A673 (cell line): ENCODE measurements around the gene CASKIN1. TPM values are rescaled to one million over a fixed set of nuclear protein-coding genes. Genes with fewer than 3 reads are reported as not detected.

ENCODE experiments used
- BruUV-seq: library from RNA; stranded (reverse); fragments of 400-500 nt; replicated peaks from 2 replicates; lab custom pipeline; 2021; lab: Mats Ljungman, UMichigan
- CTCF ChIA-PET: fragments of 300-600 bp; sonication (Branson Sonifier 250); formaldehyde crosslinking; loops from one replicate; lab custom pipeline; 2022; ENCODE audit warnings: antibody characterized with exemption; lab: Charles Lee
- POLR2A ChIA-PET: fragments of 300-600 bp; sonication (Branson Sonifier 250); formaldehyde crosslinking; loops from one replicate; lab custom pipeline; 2022; ENCODE audit warnings: antibody characterized with exemption; ENCODE audit not compliant: low non-redundant PET; lab: Charles Lee
- DNase-seq: peaks from one replicate; pipeline ENCODE4 v3.0.0-alpha.2; 2015; ENCODE audit warnings: low spot score
- H3K27ac ChIP-seq: fragments of 200-600 bp; sonication (generic); 2 replicates; pipeline ENCODE4 v1.5.1; 2016; ENCODE audit warnings: mixed run types, low read depth, mild to moderate bottlenecking, mixed read lengths, antibody characterized with exemption, low read length; ENCODE audit not compliant: poor library complexity, severe bottlenecking
- H3K27me3 ChIP-seq: fragments of 200-600 bp; sonication (generic); replicated peaks from 2 replicates; pipeline ENCODE4 v1.6.1; 2017; ENCODE audit warnings: mixed run types, low read depth, mild to moderate bottlenecking, mixed read lengths, antibody characterized with exemption, low read length; ENCODE audit not compliant: insufficient read depth, poor library complexity
- H3K36me3 ChIP-seq: fragments of 200-600 bp; sonication (generic); 2 replicates; pipeline ENCODE4 v1.6.1; 2016; ENCODE audit warnings: mixed run types, mild to moderate bottlenecking, mixed read lengths, antibody characterized with exemption, low read length; ENCODE audit not compliant: insufficient read depth, poor library complexity, severe bottlenecking
- H3K4me1 ChIP-seq: fragments of 200-600 bp; sonication (generic); 2 replicates; pipeline ENCODE4 v1.6.1; 2017; ENCODE audit warnings: mixed run types, mild to moderate bottlenecking, mixed read lengths, antibody characterized with exemption, low read length; ENCODE audit not compliant: insufficient read depth, poor library complexity, severe bottlenecking
- H3K4me3 ChIP-seq: fragments of 200-600 bp; sonication (generic); 2 replicates; pipeline ENCODE4 v1.5.1; 2016; ENCODE audit warnings: low read depth, mixed run types, mild to moderate bottlenecking, mixed read lengths, low read length; ENCODE audit not compliant: poor library complexity, severe bottlenecking
- H3K9me3 ChIP-seq: fragments of 200-600 bp; sonication (generic); 2 replicates; pipeline ENCODE4 v1.6.1; 2016; ENCODE audit warnings: mixed run types, low read depth, mild to moderate bottlenecking, mixed read lengths, antibody characterized with exemption, low read length; ENCODE audit not compliant: poor library complexity, severe bottlenecking
- CTCF ChIP-seq: fragments of 300-800, 200-600 bp; sonication (generic); conservative IDR thresholded peaks from 2 replicates; pipeline ENCODE4 v1.5.1; 2017; ENCODE audit warnings: low read depth, mild to moderate bottlenecking, antibody characterized with exemption, low read length, moderate library complexity, mixed read lengths
- EZH2 ChIP-seq: fragments of 200-600 bp; sonication (generic); IDR thresholded peaks from 2 replicates; pipeline ENCODE4 v1.6.1; 2017; ENCODE audit warnings: borderline replicate concordance, low read depth, mild to moderate bottlenecking, mixed read lengths, antibody characterized with exemption, low read length; ENCODE audit not compliant: poor library complexity, severe bottlenecking
- intact Hi-C: fragments of 100-400 bp; cut with micrococcal nuclease; formaldehyde crosslinking; loops from one replicate; pipeline ENCODE4 v1.10.0; 2022; ENCODE audit not compliant: unreplicated experiment
- total RNA-seq: library from RNA; stranded (reverse); gene quantifications from 2 replicates; pipeline ENCODE4 v1.2.3, GENCODE V29; 2021

CASKIN1 gene
- total RNA-seq, 1 experiment from 2014 or later: 1.1 TPM

- no peaks in the 10 kb centered on the region for H3K9me3 ChIP-seq
- intact Hi-C loops: loop anchor here (10.0 kb wide), 1 partner anchor 206 kb away; the partner anchor contains the start of gene ZNF598
- no peak for DNase-seq
- H3K27me3 ChIP-seq: no peaks in the 10 kb centered on the region
- H3K27ac ChIP-seq: no peak within 1 kb of the TSS
- TF ChIP-seq CTCF (no peak), EZH2 (no peak)
- H3K4me1 ChIP-seq: peaks cover 25% of the 10 kb centered on the region
- no peak within 1 kb of the TSS for H3K4me3 ChIP-seq
- H3K36me3 ChIP-seq: peaks cover 31% of the 10 kb centered on the region
- no TSS peak for BruUV-seq
- ChIA-PET POLR2A (interaction anchor here (0.6 kb wide), 1 partner anchor 55 kb away, joined by 9 read pairs; the partner anchor contains the start of gene TRAF7), CTCF (no interaction called here)
Observed at GRCh38 chr16:2210386-2211365, 14.3 kb upstream of the CASKIN1 start, which contains the start of gene BRICD5. Gene BRICD5, minus strand, starts transcription at chr16:2210863. Its CDS starts 30 bp downstream, at chr16:2210833.

GRCh38 chr16:2210009-2210332 is 13.6 kb upstream of the CASKIN1 start:
- no peaks in the 10 kb centered on the region for H3K27me3 ChIP-seq
- TF ChIP-seq CTCF (no peak), EZH2 (no peak)
- H3K27ac ChIP-seq: no peak overlapping the region
- H3K9me3 ChIP-seq: no peaks in the 10 kb centered on the region
- peaks cover 31% of the 10 kb centered on the region for H3K36me3 ChIP-seq
- H3K4me3 ChIP-seq: no peak overlapping the region
- POLR2A ChIA-PET: no interaction called here
- BruUV-seq: no TSS peak
- intact Hi-C loops: loop anchor here (10.0 kb wide), 1 partner anchor 205 kb away; the partner anchor contains the start of gene ZNF598
- no peak for DNase-seq
- CTCF ChIA-PET: no interaction called here
- peaks cover 25% of the 10 kb centered on the region for H3K4me1 ChIP-seq

GRCh38 chr16:2209258-2210008 is 13.0 kb upstream of the CASKIN1 start:
- ChIA-PET POLR2A (no interaction called here), CTCF (interaction anchor here (0.6 kb wide), 1 partner anchor 86 kb away, joined by 3 read pairs; no protein-coding TSS in a partner anchor)
- Histone ChIP-seq H3K9me3 (no peaks in the 10 kb centered on the region), H3K27ac (no peak overlapping the region), H3K27me3 (no peaks in the 10 kb centered on the region), H3K4me3 (no peak overlapping the region), H3K36me3 (peaks cover 31% of the 10 kb centered on the region), H3K4me1 (peaks cover 25% of the 10 kb centered on the region)
- no peak for DNase-seq
- intact Hi-C loops: loop anchor here (10.0 kb wide), 1 partner anchor 205 kb away; the partner anchor contains the start of gene ZNF598
- TF ChIP-seq CTCF: no peak
- no peak for TF ChIP-seq EZH2
- no TSS peak for BruUV-seq
